Smooth muscle cell (in vitro differentiated cells): ENCODE measurements around the gene SETD5. TPM values are rescaled to one million over a fixed set of nuclear protein-coding genes. Genes with fewer than 3 reads are reported as not detected.
A peak's percentile ranks its signal among the peaks of the same experiment; 100 is the strongest.

Source experiments
- DNase-seq: peaks from one replicate; lab custom pipeline; 2025; ENCODE audit not compliant: unreplicated experiment; lab: John Stamatoyannopoulos, UW
- H2AFZ ChIP-seq: fragments of 200-600 bp; sonication (generic); 2 replicates; pipeline ENCODE4 v1.6.0; 2016; ENCODE audit warnings: antibody characterized with exemption, low read depth, mild to moderate bottlenecking
- H3F3A ChIP-seq: fragments of 200-600 bp; sonication (generic); 2 replicates; pipeline ENCODE4 v1.6.0; 2017; ENCODE audit warnings: antibody characterized with exemption, low read depth
- H3K27ac ChIP-seq: fragments of 200-600 bp; sonication (generic); 2 replicates; pipeline ENCODE4 v1.5.1; 2016; ENCODE audit warnings: low read depth, mild to moderate bottlenecking
- H3K27me3 ChIP-seq: fragments of 200-600 bp; sonication (generic); 2 replicates; pipeline ENCODE4 v1.6.1; 2016; ENCODE audit warnings: low read depth, mild to moderate bottlenecking
- H3K36me3 ChIP-seq: fragments of 200-600 bp; sonication (generic); 2 replicates; pipeline ENCODE4 v1.5.1; 2016; ENCODE audit warnings: low read depth
- H3K4me1 ChIP-seq: fragments of 200-600 bp; sonication (generic); 2 replicates; pipeline ENCODE4 v1.5.1; 2016; ENCODE audit warnings: low read depth
- H3K4me2 ChIP-seq: fragments of 200-600 bp; sonication (generic); 2 replicates; pipeline ENCODE4 v1.6.0; 2016; ENCODE audit warnings: mild to moderate bottlenecking
- H3K4me3 ChIP-seq: fragments of 200-600 bp; sonication (generic); 2 replicates; pipeline ENCODE4 v1.5.1; 2016; ENCODE audit warnings: mild to moderate bottlenecking
- H3K79me2 ChIP-seq: fragments of 200-600 bp; sonication (generic); 2 replicates; pipeline ENCODE4 v1.6.0; 2016; ENCODE audit warnings: low read depth, mild to moderate bottlenecking
- H3K9ac ChIP-seq: fragments of 200-600 bp; sonication (generic); 2 replicates; pipeline ENCODE4 v1.6.0; 2016; ENCODE audit warnings: low read depth
- H3K9me3 ChIP-seq: fragments of 200-600 bp; sonication (generic); replicated peaks from 2 replicates; pipeline ENCODE4 v1.5.1; 2016; ENCODE audit warnings: low read depth
- H4K20me1 ChIP-seq: fragments of 200-600 bp; sonication (generic); 2 replicates; pipeline ENCODE4 v1.6.0; 2016; ENCODE audit warnings: low read depth
- WGBS: methylation state at CpG from one replicate; pipeline ENCODE4 v1.1.7; 2016; ENCODE audit warnings: low lambda C conversion rate; 5-methylcytosine and 5-hydroxymethylcytosine counted together
- polyA plus RNA-seq: library from polyadenylated mRNA; unstranded; fragments of >200 nt; fragmentation: Nextera tagmentation; extraction: Ambion mirVana; gene quantifications from 2 replicates; pipeline ENCODE4 v1.2.1, GENCODE V29; 2016
- total RNA-seq: library from RNA; depleted of rRNA; stranded (reverse); fragments of >200 nt; gene quantifications from 2 replicates; pipeline ENCODE4 v1.2.3, GENCODE V29; 2014
- TF ChIP-seq, protein P1 (sequence below): fragments of 200-600 bp; sonication (generic); IDR thresholded peaks from 2 replicates; pipeline ENCODE4 v1.5.1; 2017; ENCODE audit warnings: borderline replicate concordance, mild to moderate bottlenecking, antibody characterized with exemption; ENCODE audit not compliant: insufficient read depth, poor library complexity, severe bottlenecking

SETD5 gene
- total and polyA plus RNA-seq, 2 experiments from 2014 or later: 122 to 134 TPM

DNA sequence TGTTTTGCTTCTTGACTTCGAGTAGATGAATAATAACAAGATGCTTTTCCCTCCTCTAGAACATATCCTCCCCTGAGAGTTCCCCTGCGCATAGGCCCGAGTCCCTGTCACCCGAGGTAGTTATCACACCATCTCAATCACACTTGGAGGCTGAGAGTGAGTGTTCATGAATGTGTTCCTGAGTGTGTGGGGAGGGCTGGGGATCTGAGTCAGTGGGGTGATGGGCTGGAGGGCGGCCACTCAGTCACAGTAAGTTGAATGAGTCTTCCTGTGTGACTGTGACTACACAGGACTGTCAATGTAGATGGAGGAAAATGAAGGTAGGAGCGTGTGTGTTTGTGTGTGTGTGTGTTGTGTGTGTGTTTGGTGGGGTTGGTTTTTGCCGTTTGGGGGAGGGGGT, 71.0 kb downstream of the SETD5 start:
- DNase-seq: no peak
- H3K36me3 ChIP-seq: peaks cover 43% of the 10 kb centered on the region

DNA sequence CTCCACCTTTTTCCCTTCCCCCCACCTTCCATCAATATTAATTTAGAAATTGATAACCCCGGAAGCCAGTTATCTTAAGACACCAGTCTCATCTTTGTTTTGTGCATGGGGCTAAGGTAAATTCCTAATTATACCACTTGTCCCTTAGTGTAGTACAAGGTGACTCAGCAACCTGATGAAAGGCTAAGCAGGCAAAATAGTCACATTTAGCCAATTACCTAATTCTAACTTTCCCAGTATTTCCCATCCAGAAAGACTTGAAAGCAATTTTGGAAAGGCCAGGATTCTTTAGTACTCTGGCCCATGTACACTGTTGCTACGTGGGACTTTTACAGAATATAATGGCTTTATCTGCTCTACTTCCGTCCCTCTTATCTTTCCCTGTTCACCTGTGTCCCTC, 72.6 kb downstream of the SETD5 start:
- H3K9me3 ChIP-seq: no peaks in the 10 kb centered on the region

More for the DNA sequence above, 71.0 kb downstream of the SETD5 start:
- H3K9ac ChIP-seq: no peak overlapping the region
- whole genome bisulfite sequencing: 85% methylated on average over 7 of the region's 7 CpGs
- H3K9me3 ChIP-seq: no peaks in the 10 kb centered on the region
- H3K27me3 ChIP-seq: no peaks in the 10 kb centered on the region
- no peak overlapping the region for H3K4me2 ChIP-seq
- H3K4me3 ChIP-seq: no peak overlapping the region
- TF ChIP-seq, protein P1, sequence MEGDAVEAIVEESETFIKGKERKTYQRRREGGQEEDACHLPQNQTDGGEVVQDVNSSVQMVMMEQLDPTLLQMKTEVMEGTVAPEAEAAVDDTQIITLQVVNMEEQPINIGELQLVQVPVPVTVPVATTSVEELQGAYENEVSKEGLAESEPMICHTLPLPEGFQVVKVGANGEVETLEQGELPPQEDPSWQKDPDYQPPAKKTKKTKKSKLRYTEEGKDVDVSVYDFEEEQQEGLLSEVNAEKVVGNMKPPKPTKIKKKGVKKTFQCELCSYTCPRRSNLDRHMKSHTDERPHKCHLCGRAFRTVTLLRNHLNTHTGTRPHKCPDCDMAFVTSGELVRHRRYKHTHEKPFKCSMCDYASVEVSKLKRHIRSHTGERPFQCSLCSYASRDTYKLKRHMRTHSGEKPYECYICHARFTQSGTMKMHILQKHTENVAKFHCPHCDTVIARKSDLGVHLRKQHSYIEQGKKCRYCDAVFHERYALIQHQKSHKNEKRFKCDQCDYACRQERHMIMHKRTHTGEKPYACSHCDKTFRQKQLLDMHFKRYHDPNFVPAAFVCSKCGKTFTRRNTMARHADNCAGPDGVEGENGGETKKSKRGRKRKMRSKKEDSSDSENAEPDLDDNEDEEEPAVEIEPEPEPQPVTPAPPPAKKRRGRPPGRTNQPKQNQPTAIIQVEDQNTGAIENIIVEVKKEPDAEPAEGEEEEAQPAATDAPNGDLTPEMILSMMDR: no peak
- H3K79me2 ChIP-seq: peaks cover 52% of the 10 kb centered on the region
- no peaks in the 10 kb centered on the region for H3K4me1 ChIP-seq
- no peak overlapping the region for H2AFZ ChIP-seq
- H3F3A ChIP-seq: no peaks in the 10 kb centered on the region
- peaks cover 94% of the 10 kb centered on the region for H4K20me1 ChIP-seq
- peak overlapping the region; percentile 7 for H3K27ac ChIP-seq

DNA sequence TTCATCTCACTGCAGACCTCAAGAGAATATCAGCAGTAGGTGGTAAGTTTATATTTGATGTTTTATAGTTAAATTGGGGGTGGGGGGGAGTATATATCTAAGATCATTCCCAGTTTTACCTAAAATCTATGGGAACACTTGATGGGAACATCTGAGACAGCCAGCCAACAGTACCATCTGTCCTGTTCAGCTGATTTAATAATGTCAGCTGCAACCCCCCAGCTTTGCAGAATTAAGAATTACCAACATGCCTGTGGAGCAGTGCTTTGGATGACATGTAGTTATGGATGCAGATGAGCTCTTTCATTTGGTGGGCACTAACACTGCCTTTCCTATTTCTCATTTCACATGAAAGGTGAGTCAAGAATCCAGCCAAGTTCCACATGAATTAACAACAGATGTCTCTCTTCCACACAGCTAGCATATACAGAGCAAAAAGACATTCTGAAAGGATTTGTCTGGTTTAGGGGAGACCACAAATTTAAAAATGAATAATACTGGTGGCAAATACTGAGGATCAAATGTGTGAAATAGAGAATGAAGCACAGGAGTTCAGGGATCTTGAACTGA, 76.2 kb downstream of the SETD5 start:
- no peaks in the 10 kb centered on the region for H3K4me1 ChIP-seq
- H3K79me2 ChIP-seq: peaks cover 31% of the 10 kb centered on the region
- H3K4me2 ChIP-seq: no peak overlapping the region
- no peak overlapping the region for H2AFZ ChIP-seq
- H3K4me3 ChIP-seq: no peak overlapping the region
- TF ChIP-seq, protein P1: no peak
- peak overlapping the region; percentile 36 for H3K27ac ChIP-seq
- peaks cover 60% of the 10 kb centered on the region for H3K36me3 ChIP-seq
- H4K20me1 ChIP-seq: peaks cover 91% of the 10 kb centered on the region
- H3K27me3 ChIP-seq: no peaks in the 10 kb centered on the region
- no peaks in the 10 kb centered on the region for H3K9me3 ChIP-seq
- peaks cover 9% of the 10 kb centered on the region for H3F3A ChIP-seq
- H3K9ac ChIP-seq: no peak overlapping the region
- DNase-seq: no peak

More for the DNA sequence above, 72.6 kb downstream of the SETD5 start:
- H3F3A ChIP-seq: no peaks in the 10 kb centered on the region
- peaks cover 88% of the 10 kb centered on the region for H4K20me1 ChIP-seq
- H3K4me3 ChIP-seq: no peak overlapping the region
- H3K27me3 ChIP-seq: no peaks in the 10 kb centered on the region
- peaks cover 57% of the 10 kb centered on the region for H3K36me3 ChIP-seq
- no peaks in the 10 kb centered on the region for H3K4me1 ChIP-seq
- TF ChIP-seq, protein P1: no peak
- DNase-seq: no peak
- H3K9ac ChIP-seq: no peak overlapping the region
- H3K79me2 ChIP-seq: peaks cover 52% of the 10 kb centered on the region
- H3K4me2 ChIP-seq: no peak overlapping the region
- no peak overlapping the region for H3K27ac ChIP-seq
- H2AFZ ChIP-seq: no peak overlapping the region
- WGBS: 90% methylated on average over 3 of the region's 3 CpGs

DNA sequence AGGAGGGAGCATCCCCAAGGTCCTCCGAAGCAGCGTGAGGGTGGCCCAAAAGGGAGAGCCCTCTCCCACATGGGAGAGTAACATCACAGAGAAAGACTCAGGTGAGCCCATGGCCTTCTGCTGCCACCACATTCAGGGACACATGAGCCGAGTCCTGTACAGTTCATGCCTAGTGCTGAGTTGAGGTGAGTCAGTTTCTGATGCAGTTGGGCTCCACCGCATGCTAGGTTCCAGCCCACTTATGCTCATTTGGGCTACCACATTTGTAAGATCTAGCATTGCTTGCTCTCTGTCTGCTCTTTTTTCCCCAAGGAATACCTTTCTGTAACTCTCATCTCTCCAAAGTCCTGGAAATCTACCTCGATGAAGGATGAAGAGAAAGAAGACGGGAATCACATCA, 77.1 kb downstream of the SETD5 start:
- peaks cover 91% of the 10 kb centered on the region for H4K20me1 ChIP-seq
- WGBS: 96% methylated on average over 6 of the region's 6 CpGs

More for the DNA sequence above, 77.1 kb downstream of the SETD5 start:
- Histone ChIP-seq H3F3A (peaks cover 12% of the 10 kb centered on the region), H3K79me2 (peaks cover 26% of the 10 kb centered on the region), H3K27ac (no peak overlapping the region), H2AFZ (no peak overlapping the region), H3K9ac (no peak overlapping the region), H3K36me3 (peaks cover 60% of the 10 kb centered on the region), H3K9me3 (no peaks in the 10 kb centered on the region), H3K4me2 (no peak overlapping the region), H3K4me3 (no peak overlapping the region), H3K4me1 (no peaks in the 10 kb centered on the region), H3K27me3 (no peaks in the 10 kb centered on the region)
- TF ChIP-seq, protein P1: no peak
- DNase-seq: no peak
